Activated naive CD4-positive, alpha-beta T cell treated with anti-CD3 and anti-CD28 coated beads, Interleukin-2, amount 50 U/mL, for 24 hours (primary cell): ENCODE data around the gene AFF1.
"Not testable (repeated sequence)": the region's sequence is repeated elsewhere in the genome, so short reads cannot be mapped to it uniquely, and the experiment has no call there.

ENCODE experiments used
- H3K27ac Mint-ChIP-seq: one replicate; pipeline ENCODE4 v1.8.0; 2021; ENCODE audit warnings: mild to moderate bottlenecking, mixed read lengths
- H3K27me3 Mint-ChIP-seq: one replicate; pipeline ENCODE4 v1.8.0; 2021; ENCODE audit warnings: mixed read lengths
- H3K36me3 Mint-ChIP-seq: one replicate; pipeline ENCODE4 v1.8.0; 2021; ENCODE audit warnings: mixed read lengths
- H3K4me1 Mint-ChIP-seq: one replicate; pipeline ENCODE4 v1.8.0; 2021; ENCODE audit warnings: mixed read lengths
- H3K4me3 Mint-ChIP-seq: one replicate; pipeline ENCODE4 v1.8.0; 2021; ENCODE audit warnings: mild to moderate bottlenecking, mixed read lengths
- H3K9me3 Mint-ChIP-seq: one replicate; pipeline ENCODE4 v1.8.0; 2021; ENCODE audit warnings: mixed read lengths

The AFF1 gene

GRCh38 chr4:87053802-87054767 lies 119.3 kb downstream of the AFF1 start:
- no peaks in the 10 kb centered on the region for H3K9me3 Mint-ChIP-seq
- peaks cover 87% of the 10 kb centered on the region for H3K4me1 Mint-ChIP-seq
- H3K27me3 Mint-ChIP-seq, result no peaks in the 10 kb centered on the region
- peak overlapping the region; percentile 5 for H3K27ac Mint-ChIP-seq
- peaks cover 24% of the 10 kb centered on the region for H3K36me3 Mint-ChIP-seq
- no peak overlapping the region for H3K4me3 Mint-ChIP-seq

GRCh38 chr4:87054900-87055299 lies 120.1 kb downstream of the AFF1 start:
- Mint-ChIP-seq H3K27ac (no peak overlapping the region), H3K36me3 (peaks cover 26% of the 10 kb centered on the region), H3K9me3 (no peaks in the 10 kb centered on the region), H3K4me3 (no peak overlapping the region), H3K27me3 (no peaks in the 10 kb centered on the region), H3K4me1 (peaks cover 87% of the 10 kb centered on the region)

GRCh38 chr4:87055311-87055710 lies 120.5 kb downstream of the AFF1 start:
- Mint-ChIP-seq H3K27ac (peak overlapping the region; percentile 74), H3K4me3 (no peak overlapping the region), H3K4me1 (peaks cover 83% of the 10 kb centered on the region), H3K27me3 (no peaks in the 10 kb centered on the region), H3K9me3 (no peaks in the 10 kb centered on the region), H3K36me3 (peaks cover 26% of the 10 kb centered on the region)

GRCh38 chr4:87056881-87057280 lies 122.1 kb downstream of the AFF1 start:
- no peaks in the 10 kb centered on the region for H3K9me3 Mint-ChIP-seq
- no peak overlapping the region for H3K4me3 Mint-ChIP-seq
- H3K27me3 Mint-ChIP-seq, result no peaks in the 10 kb centered on the region
- peaks cover 20% of the 10 kb centered on the region for H3K36me3 Mint-ChIP-seq
- peaks cover 78% of the 10 kb centered on the region for H3K4me1 Mint-ChIP-seq
- H3K27ac Mint-ChIP-seq, result no peak overlapping the region

- Mint-ChIP-seq H3K4me1 (peaks cover 73% of the 10 kb centered on the region), H3K27ac (peak overlapping the region; percentile 92), H3K36me3 (peaks cover 18% of the 10 kb centered on the region), H3K27me3 (no peaks in the 10 kb centered on the region), H3K9me3 (no peaks in the 10 kb centered on the region), H3K4me3 (no peak overlapping the region)
Observed at GRCh38 chr4:87057835-87058355, 123.1 kb downstream of the AFF1 start.

GRCh38 chr4:87058356-87059073 lies 123.7 kb downstream of the AFF1 start:
- Mint-ChIP-seq H3K9me3 (no peaks in the 10 kb centered on the region), H3K36me3 (peaks cover 16% of the 10 kb centered on the region), H3K4me3 (peak overlapping the region; percentile 40), H3K27ac (peak overlapping the region; percentile 92), H3K27me3 (no peaks in the 10 kb centered on the region), H3K4me1 (peaks cover 70% of the 10 kb centered on the region)

- H3K27ac Mint-ChIP-seq, result no peak overlapping the region
- H3K4me1 Mint-ChIP-seq, result peaks cover 61% of the 10 kb centered on the region
- H3K9me3 Mint-ChIP-seq, result no peaks in the 10 kb centered on the region
- no peak overlapping the region for H3K4me3 Mint-ChIP-seq
- H3K36me3 Mint-ChIP-seq, result peaks cover 13% of the 10 kb centered on the region
- no peaks in the 10 kb centered on the region for H3K27me3 Mint-ChIP-seq
Observed at GRCh38 chr4:87060957-87061356, 126.1 kb downstream of the AFF1 start.

GRCh38 chr4:87065021-87065420 lies 130.2 kb downstream of the AFF1 start:
- no peaks in the 10 kb centered on the region for H3K9me3 Mint-ChIP-seq
- peaks cover 8% of the 10 kb centered on the region for H3K36me3 Mint-ChIP-seq
- H3K4me3 Mint-ChIP-seq, result no peak overlapping the region
- no peak overlapping the region for H3K27ac Mint-ChIP-seq
- no peaks in the 10 kb centered on the region for H3K27me3 Mint-ChIP-seq
- peaks cover 41% of the 10 kb centered on the region for H3K4me1 Mint-ChIP-seq

- Mint-ChIP-seq H3K36me3 (peaks cover 3% of the 10 kb centered on the region), H3K27ac (no peak overlapping the region), H3K9me3 (no peaks in the 10 kb centered on the region), H3K4me1 (peaks cover 46% of the 10 kb centered on the region), H3K27me3 (no peaks in the 10 kb centered on the region), H3K4me3 (no peak overlapping the region)
Observed at GRCh38 chr4:87066403-87067123, 131.8 kb downstream of the AFF1 start.

GRCh38 chr4:87067124-87067885 lies 132.5 kb downstream of the AFF1 start:
- H3K36me3 Mint-ChIP-seq, result peaks cover 5% of the 10 kb centered on the region
- peaks cover 48% of the 10 kb centered on the region for H3K4me1 Mint-ChIP-seq
- no peak overlapping the region for H3K4me3 Mint-ChIP-seq
- H3K27me3 Mint-ChIP-seq, result no peaks in the 10 kb centered on the region
- H3K9me3 Mint-ChIP-seq, result no peaks in the 10 kb centered on the region
- no peak overlapping the region for H3K27ac Mint-ChIP-seq

GRCh38 chr4:87068583-87069021 lies 133.8 kb downstream of the AFF1 start:
- Mint-ChIP-seq H3K27ac (peak overlapping the region; percentile 14), H3K4me3 (no peak overlapping the region)

GRCh38 chr4:87069037-87069742 lies 134.4 kb downstream of the AFF1 start:
- Mint-ChIP-seq H3K9me3 (no peaks in the 10 kb centered on the region), H3K4me1 (peaks cover 51% of the 10 kb centered on the region), H3K27me3 (no peaks in the 10 kb centered on the region), H3K36me3 (peaks cover 3% of the 10 kb centered on the region), H3K27ac (no peak overlapping the region), H3K4me3 (no peak overlapping the region)

More at GRCh38 chr4:87068583-87069021, 133.8 kb downstream of the AFF1 start:
- H3K4me1 Mint-ChIP-seq, result peaks cover 50% of the 10 kb centered on the region
- H3K36me3 Mint-ChIP-seq, result peaks cover 5% of the 10 kb centered on the region
- H3K27me3 Mint-ChIP-seq, result no peaks in the 10 kb centered on the region
- H3K9me3 Mint-ChIP-seq, result no peaks in the 10 kb centered on the region

GRCh38 chr4:87071401-87071800 lies 136.6 kb downstream of the AFF1 start:
- Mint-ChIP-seq H3K27ac (no peak overlapping the region), H3K4me3 (no peak overlapping the region), H3K36me3 (peaks cover 3% of the 10 kb centered on the region), H3K9me3 (no peaks in the 10 kb centered on the region), H3K4me1 (peaks cover 68% of the 10 kb centered on the region), H3K27me3 (no peaks in the 10 kb centered on the region)

- not testable (repeated sequence) for H3K36me3 Mint-ChIP-seq, H3K9me3 Mint-ChIP-seq, H3K27ac Mint-ChIP-seq, H3K27me3 Mint-ChIP-seq
- peak overlapping the region; percentile 15 for H3K4me3 Mint-ChIP-seq
- peaks cover 71% of the 10 kb centered on the region for H3K4me1 Mint-ChIP-seq
Observed at GRCh38 chr4:87072545-87072944, 137.7 kb downstream of the AFF1 start.
